PC-9 (cell line): ENCODE results near the gene CHRDL1. TPM values are rescaled to one million over a fixed set of nuclear protein-coding genes. Genes with fewer than 3 reads are reported as not detected.
A peak's percentile ranks its signal among the peaks of the same experiment; 100 is the strongest.

Source experiments
- Bru-seq: library from RNA; stranded (reverse); fragments of 400-500 nt; gene quantifications from one replicate; lab custom pipeline; 2021; lab: Mats Ljungman, UMichigan
- BruChase-seq, 2 experiments: library from RNA; stranded (reverse); fragments of 400-500 nt; gene quantifications; one replicate each; lab custom pipeline; 2021; lab: Mats Ljungman, UMichigan
- BruUV-seq: library from RNA; stranded (reverse); fragments of 400-500 nt; replicated peaks from 2 replicates; lab custom pipeline; 2021; lab: Mats Ljungman, UMichigan
- CTCF ChIA-PET: fragments of 300-600 bp; sonication (Branson Sonifier 250); formaldehyde crosslinking; loops from one replicate; lab custom pipeline; 2022; ENCODE audit warnings: antibody characterized with exemption; lab: Charles Lee
- POLR2A ChIA-PET: fragments of 300-600 bp; sonication (Branson Sonifier 250); formaldehyde crosslinking; loops from one replicate; lab custom pipeline; 2022; ENCODE audit warnings: antibody characterized with exemption; ENCODE audit not compliant: unreplicated experiment; lab: Charles Lee
- DNase-seq, 2 experiments: peaks; one replicate each; pipeline versions ENCODE4 v3.0.0 to v3.0.0-alpha.2; 2015 to 2022; ENCODE audit warnings: mixed read lengths in 1 of 2
- H2AFZ ChIP-seq: fragments of 200-600 bp; sonication (generic); 2 replicates; pipeline ENCODE4 v1.8.1; 2017; ENCODE audit warnings: antibody characterized with exemption
- H3F3A ChIP-seq: fragments of 200-600 bp; sonication (generic); 2 replicates; pipeline ENCODE4 v1.8.1; 2017; ENCODE audit warnings: antibody characterized with exemption, mild to moderate bottlenecking, low read depth; ENCODE audit not compliant: insufficient read depth
- H3K27ac ChIP-seq: fragments of 200-600 bp; sonication (generic); 2 replicates; pipeline ENCODE4 v1.6.1; 2016; ENCODE audit warnings: mixed run types
- H3K27me3 ChIP-seq: fragments of 200-600 bp; sonication (generic); 2 replicates; pipeline ENCODE4 v1.6.1; 2016; ENCODE audit warnings: low read depth, mixed run types; ENCODE audit not compliant: insufficient read depth
- H3K36me3 ChIP-seq: fragments of 200-600 bp; sonication (generic); 2 replicates; pipeline ENCODE4 v1.6.1; 2016; ENCODE audit warnings: low read depth, mixed run types
- H3K4me1 ChIP-seq: fragments of 200-600 bp; sonication (generic); replicated peaks from 2 replicates; pipeline ENCODE4 v1.6.1; 2016; ENCODE audit warnings: mixed run types; ENCODE audit not compliant: insufficient read depth
- H3K4me2 ChIP-seq: fragments of 200-600 bp; sonication (generic); 2 replicates; pipeline ENCODE4 v1.6.1; 2017; ENCODE audit warnings: mixed run types
- H3K4me3 ChIP-seq: fragments of 200-600 bp; sonication (generic); 2 replicates; pipeline ENCODE4 v1.6.1; 2016; ENCODE audit warnings: mixed run types
- H3K79me2 ChIP-seq: fragments of 200-600 bp; sonication (generic); 2 replicates; pipeline ENCODE4 v1.6.1; 2017; ENCODE audit warnings: low read depth, mixed run types
- H3K9me2 ChIP-seq: fragments of 200-600 bp; sonication (generic); 2 replicates; pipeline ENCODE4 v1.8.1; 2017; ENCODE audit warnings: mild to moderate bottlenecking; ENCODE audit not compliant: insufficient read depth
- H3K9me3 ChIP-seq: fragments of 200-600 bp; sonication (generic); 2 replicates; pipeline ENCODE4 v1.8.1; 2016; ENCODE audit warnings: low read depth; ENCODE audit not compliant: insufficient read depth
- H4K20me1 ChIP-seq: fragments of 200-600 bp; sonication (generic); 2 replicates; pipeline ENCODE4 v1.8.1; 2017; ENCODE audit not compliant: insufficient read depth
- EZH2 ChIP-seq: fragments of 200-600 bp; sonication (generic); IDR thresholded peaks from 2 replicates; pipeline ENCODE4 v1.8.0; 2017; ENCODE audit warnings: antibody characterized with exemption, low read depth
- intact Hi-C: fragments of 100-400 bp; cut with micrococcal nuclease; formaldehyde crosslinking; loops from one replicate; pipeline ENCODE4 v1.10.0; 2022; ENCODE audit not compliant: unreplicated experiment
- long read RNA-seq: library from polyadenylated mRNA; stranded (forward); transcript quantifications from one replicate; pipeline ENCODE4 v2.0.0, GENCODE V29; 2022
- total RNA-seq: library from RNA; stranded (reverse); gene quantifications from 2 replicates; pipeline ENCODE4 v1.2.3, GENCODE V29; 2021
- TF ChIP-seq, protein P1 (sequence below): fragments of 200-600 bp; sonication (generic); conservative IDR thresholded peaks from 2 replicates; pipeline ENCODE4 v1.6.1; 2017; ENCODE audit warnings: mixed run types, antibody characterized with exemption, mild to moderate bottlenecking, moderate library complexity

CHRDL1 gene
- total RNA-seq (18.8 and 25.7 TPM in 2 replicates), Bru-seq, nascent RNA (percentile 65 among the genes with signal in this experiment), BruChase-seq, experiment 1, labeled RNA remaining after a 2-hour chase (percentile 49 among the genes with signal in this experiment), BruChase-seq, experiment 2, labeled RNA remaining after a 6-hour chase (percentile 68 among the genes with signal in this experiment)
- long read RNA-seq, partial matches to known transcripts = 0 of 11 reads
- long read RNA-seq, other reads (novel, unspliced or antisense) = 10 of 11 reads

- peak within 1 kb of the TSS; percentile 63 for H3K4me3 ChIP-seq
- POLR2A ChIA-PET = interaction anchor here (0.6 to 0.7 kb wide), 5 partner anchors 38 to 1015 kb away, joined by 3 to 19 read pairs (median 4); no protein-coding TSS in a partner anchor
- no TSS peak for BruUV-seq
- peak within 1 kb of the TSS; percentile 84 for H3K4me2 ChIP-seq
- no peaks in the 10 kb centered on the region for H3K36me3 ChIP-seq
- H2AFZ ChIP-seq = peak within 1 kb of the TSS; percentile 83
- H3K27ac ChIP-seq = no peak within 1 kb of the TSS
- TF ChIP-seq EZH2 = no peak
- TF ChIP-seq, protein P1, sequence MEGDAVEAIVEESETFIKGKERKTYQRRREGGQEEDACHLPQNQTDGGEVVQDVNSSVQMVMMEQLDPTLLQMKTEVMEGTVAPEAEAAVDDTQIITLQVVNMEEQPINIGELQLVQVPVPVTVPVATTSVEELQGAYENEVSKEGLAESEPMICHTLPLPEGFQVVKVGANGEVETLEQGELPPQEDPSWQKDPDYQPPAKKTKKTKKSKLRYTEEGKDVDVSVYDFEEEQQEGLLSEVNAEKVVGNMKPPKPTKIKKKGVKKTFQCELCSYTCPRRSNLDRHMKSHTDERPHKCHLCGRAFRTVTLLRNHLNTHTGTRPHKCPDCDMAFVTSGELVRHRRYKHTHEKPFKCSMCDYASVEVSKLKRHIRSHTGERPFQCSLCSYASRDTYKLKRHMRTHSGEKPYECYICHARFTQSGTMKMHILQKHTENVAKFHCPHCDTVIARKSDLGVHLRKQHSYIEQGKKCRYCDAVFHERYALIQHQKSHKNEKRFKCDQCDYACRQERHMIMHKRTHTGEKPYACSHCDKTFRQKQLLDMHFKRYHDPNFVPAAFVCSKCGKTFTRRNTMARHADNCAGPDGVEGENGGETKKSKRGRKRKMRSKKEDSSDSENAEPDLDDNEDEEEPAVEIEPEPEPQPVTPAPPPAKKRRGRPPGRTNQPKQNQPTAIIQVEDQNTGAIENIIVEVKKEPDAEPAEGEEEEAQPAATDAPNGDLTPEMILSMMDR = no peak
- H3K79me2 ChIP-seq = no peaks in the 10 kb centered on the region
- H3K27me3 ChIP-seq = no peaks in the 10 kb centered on the region
- intact Hi-C loops = loop anchor here (2.0 kb wide), 2 partner anchors 51 to 61 kb away; no protein-coding TSS in a partner anchor
- CTCF ChIA-PET = no interaction called here
- no peaks in the 10 kb centered on the region for H3K9me2 ChIP-seq
- no peaks in the 10 kb centered on the region for H3F3A ChIP-seq
- no peaks in the 10 kb centered on the region for H4K20me1 ChIP-seq
- H3K4me1 ChIP-seq = peaks cover 5% of the 10 kb centered on the region; the same call in 1 of the 2 replicates
- peak in 1 of 2 experiments; percentile 77 for DNase-seq
- H3K9me3 ChIP-seq = no peaks in the 10 kb centered on the region
Observed at GRCh38 chrX:110795645-110796406, at the start of gene CHRDL1. Gene CHRDL1, minus strand, starts transcription at chrX:110795817. Its CDS starts 3,636 bp downstream, at chrX:110792181.

DNA sequence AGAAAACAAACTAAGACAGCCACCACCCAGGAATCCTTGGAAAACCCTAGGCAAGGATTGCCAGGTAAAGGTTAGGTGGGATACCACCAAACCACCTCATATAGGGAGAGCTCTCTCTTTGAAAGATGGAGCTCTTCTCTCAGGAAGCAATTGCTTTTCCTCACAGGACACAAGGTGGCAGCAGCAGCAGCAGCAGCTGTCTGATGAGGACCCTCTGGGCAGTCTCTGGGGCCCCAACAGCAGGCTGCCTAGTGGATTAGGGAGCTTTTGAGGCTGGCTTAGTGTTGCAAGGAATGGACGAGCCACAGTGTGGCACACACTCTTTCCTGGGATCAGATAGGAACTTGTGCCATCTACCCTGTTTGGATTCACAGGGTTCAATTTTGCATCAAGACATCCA, 41.4 kb upstream of the CHRDL1 start:
- BruUV-seq = no TSS peak
- intact Hi-C loops = no loop called here
- Histone ChIP-seq H4K20me1 (no peaks in the 10 kb centered on the region), H3K4me1 (no peaks in the 10 kb centered on the region), H3K79me2 (no peaks in the 10 kb centered on the region), H3K4me2 (no peak overlapping the region), H3K4me3 (no peak overlapping the region), H3K27ac (no peak overlapping the region), H2AFZ (no peak overlapping the region), H3K9me3 (no peaks in the 10 kb centered on the region), H3K9me2 (no peaks in the 10 kb centered on the region), H3F3A (no peaks in the 10 kb centered on the region), H3K27me3 (no peaks in the 10 kb centered on the region), H3K36me3 (no peaks in the 10 kb centered on the region)
- ChIA-PET CTCF (no interaction called here), POLR2A (interaction anchor here (0.5 kb wide), 1 partner anchor 41 kb away, joined by 4 read pairs; no protein-coding TSS in a partner anchor)
- no peak for DNase-seq
- no peak for TF ChIP-seq EZH2
- TF ChIP-seq, protein P1 = no peak

DNA sequence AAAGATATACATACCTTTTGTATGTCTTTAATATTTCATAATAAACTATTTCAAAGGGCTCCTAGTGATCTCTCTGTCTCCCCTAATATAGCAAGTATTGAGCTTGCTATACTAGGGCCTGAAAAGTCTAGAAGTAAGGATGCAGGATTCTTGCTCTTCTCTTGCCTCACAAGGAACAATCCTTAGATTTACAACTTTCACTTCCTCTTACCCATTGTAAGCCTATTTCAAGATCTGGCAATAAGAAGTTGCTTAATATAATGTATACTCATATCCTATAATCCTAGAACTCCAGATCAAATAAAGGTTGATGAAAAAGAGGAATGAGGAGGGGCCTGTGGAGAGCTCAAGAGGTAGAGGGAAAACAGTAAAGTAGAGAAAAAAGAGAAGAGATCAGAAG, 40.8 kb upstream of the CHRDL1 start:
- Histone ChIP-seq H3K79me2 (no peaks in the 10 kb centered on the region), H3F3A (no peaks in the 10 kb centered on the region), H3K4me2 (no peak overlapping the region), H3K27ac (no peak overlapping the region), H3K4me1 (no peaks in the 10 kb centered on the region), H2AFZ (no peak overlapping the region), H3K4me3 (no peak overlapping the region), H4K20me1 (no peaks in the 10 kb centered on the region), H3K9me3 (no peaks in the 10 kb centered on the region), H3K36me3 (no peaks in the 10 kb centered on the region), H3K27me3 (no peaks in the 10 kb centered on the region), H3K9me2 (no peaks in the 10 kb centered on the region)
- CTCF ChIA-PET = no interaction called here
- BruUV-seq = no TSS peak
- POLR2A ChIA-PET = interaction anchor here (0.5 kb wide), 1 partner anchor 40 kb away, joined by 4 read pairs; no protein-coding TSS in a partner anchor
- TF ChIP-seq EZH2 = no peak
- TF ChIP-seq, protein P1 = no peak
- DNase-seq = no peak
- intact Hi-C loops = no loop called here
